ENCODE results near the gene OPHN1.

GRCh38 chrX:68112321-68112720, 321.0 kb downstream of the OPHN1 start:
- TF ChIP-seq, protein P1, sequence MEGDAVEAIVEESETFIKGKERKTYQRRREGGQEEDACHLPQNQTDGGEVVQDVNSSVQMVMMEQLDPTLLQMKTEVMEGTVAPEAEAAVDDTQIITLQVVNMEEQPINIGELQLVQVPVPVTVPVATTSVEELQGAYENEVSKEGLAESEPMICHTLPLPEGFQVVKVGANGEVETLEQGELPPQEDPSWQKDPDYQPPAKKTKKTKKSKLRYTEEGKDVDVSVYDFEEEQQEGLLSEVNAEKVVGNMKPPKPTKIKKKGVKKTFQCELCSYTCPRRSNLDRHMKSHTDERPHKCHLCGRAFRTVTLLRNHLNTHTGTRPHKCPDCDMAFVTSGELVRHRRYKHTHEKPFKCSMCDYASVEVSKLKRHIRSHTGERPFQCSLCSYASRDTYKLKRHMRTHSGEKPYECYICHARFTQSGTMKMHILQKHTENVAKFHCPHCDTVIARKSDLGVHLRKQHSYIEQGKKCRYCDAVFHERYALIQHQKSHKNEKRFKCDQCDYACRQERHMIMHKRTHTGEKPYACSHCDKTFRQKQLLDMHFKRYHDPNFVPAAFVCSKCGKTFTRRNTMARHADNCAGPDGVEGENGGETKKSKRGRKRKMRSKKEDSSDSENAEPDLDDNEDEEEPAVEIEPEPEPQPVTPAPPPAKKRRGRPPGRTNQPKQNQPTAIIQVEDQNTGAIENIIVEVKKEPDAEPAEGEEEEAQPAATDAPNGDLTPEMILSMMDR (IDR thresholded peaks at IDR 0.05; ENCODE audit: insufficient read depth, low read depth, low read length) = no peak
- no peak for TF ChIP-seq EZH2 (IDR thresholded peaks at IDR 0.05; ENCODE audit: insufficient read depth, low read length)
